GM12874 (cell line): ENCODE results near the gene PALLD.

Experiments used
- TF ChIP-seq, protein P1 (sequence below): IDR thresholded peaks from 2 replicates; pipeline ENCODE4 v1.5.1; 2011; ENCODE audit warnings: low read depth, mild to moderate bottlenecking, control low read depth, low read length, moderate library complexity; ENCODE audit not compliant: insufficient read depth

PALLD gene

DNA sequence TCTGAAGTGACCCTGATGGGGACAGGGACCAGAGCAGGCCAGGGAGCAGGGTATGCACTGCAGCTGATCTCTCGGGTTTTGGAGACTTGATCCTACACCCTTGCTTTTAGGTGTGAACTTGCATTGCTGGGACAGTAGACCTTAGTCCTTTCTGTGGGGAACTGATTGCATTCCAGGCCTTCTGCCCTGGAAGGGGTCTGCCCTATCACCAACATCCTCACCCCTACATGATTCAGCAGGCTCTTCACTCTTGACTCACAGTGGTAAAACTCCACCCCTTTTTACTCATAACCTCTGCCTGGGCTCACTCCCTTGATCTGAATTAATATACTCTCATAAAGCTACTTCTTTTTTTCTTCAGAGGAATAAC lies 10.0 kb upstream of the PALLD start:
- TF ChIP-seq, protein P1, sequence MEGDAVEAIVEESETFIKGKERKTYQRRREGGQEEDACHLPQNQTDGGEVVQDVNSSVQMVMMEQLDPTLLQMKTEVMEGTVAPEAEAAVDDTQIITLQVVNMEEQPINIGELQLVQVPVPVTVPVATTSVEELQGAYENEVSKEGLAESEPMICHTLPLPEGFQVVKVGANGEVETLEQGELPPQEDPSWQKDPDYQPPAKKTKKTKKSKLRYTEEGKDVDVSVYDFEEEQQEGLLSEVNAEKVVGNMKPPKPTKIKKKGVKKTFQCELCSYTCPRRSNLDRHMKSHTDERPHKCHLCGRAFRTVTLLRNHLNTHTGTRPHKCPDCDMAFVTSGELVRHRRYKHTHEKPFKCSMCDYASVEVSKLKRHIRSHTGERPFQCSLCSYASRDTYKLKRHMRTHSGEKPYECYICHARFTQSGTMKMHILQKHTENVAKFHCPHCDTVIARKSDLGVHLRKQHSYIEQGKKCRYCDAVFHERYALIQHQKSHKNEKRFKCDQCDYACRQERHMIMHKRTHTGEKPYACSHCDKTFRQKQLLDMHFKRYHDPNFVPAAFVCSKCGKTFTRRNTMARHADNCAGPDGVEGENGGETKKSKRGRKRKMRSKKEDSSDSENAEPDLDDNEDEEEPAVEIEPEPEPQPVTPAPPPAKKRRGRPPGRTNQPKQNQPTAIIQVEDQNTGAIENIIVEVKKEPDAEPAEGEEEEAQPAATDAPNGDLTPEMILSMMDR: no peak

DNA sequence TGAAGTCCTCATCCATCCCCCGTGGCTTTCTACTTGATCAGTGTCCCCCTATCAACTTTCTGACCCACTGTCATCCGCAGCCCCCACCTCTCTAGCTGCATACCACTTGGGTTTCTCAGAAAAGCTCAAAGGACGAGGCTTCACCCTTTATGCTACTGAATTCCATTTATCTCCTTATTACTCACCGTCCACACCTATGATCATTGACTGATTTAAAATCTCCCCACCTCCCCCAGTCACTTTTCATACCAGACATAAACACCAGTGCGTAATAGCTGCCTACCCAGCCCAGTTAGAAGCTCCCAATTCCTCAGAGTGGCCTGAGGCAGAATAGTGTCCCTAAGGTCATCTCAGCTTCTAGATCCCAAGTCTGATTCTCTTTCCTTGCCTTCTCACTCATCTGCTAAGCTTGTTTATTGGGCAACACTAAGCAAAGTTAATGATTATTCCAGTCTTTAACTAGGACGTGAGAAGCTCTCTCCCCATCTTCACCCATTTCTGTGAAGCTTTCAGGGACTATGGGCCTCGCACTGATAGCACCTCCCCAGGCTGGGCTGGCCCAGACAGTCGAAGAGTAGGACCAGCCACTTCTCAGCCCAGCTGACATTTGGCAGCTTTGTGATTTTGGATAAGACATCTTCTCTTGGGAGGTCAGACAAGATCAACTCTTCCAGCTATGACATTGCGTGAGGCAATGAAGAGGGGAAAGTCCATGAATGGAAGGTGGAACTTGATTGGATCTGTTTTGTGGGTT lies 9.4 kb upstream of the PALLD start:
- TF ChIP-seq, protein P1: no peak

DNA sequence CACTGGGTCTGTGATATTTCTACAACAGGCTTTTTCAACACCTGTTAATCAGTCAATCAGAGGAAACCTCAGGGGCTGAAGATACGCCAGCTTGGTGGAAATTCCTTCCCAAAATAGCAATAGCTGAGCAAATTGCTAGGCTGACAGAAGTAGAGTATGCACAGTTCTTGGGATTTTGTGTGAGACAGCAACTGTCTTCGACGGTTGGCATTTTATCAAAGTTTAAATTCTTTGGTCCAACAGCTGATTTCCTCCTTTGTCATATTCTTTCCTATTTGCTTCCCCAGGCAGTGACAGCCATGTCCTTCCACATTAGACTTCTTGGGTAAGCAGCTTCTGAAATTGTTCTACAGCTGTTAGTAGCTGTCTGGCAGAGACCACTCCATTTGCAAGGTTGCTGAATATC lies 8.0 kb upstream of the PALLD start:
- TF ChIP-seq, protein P1: no peak

DNA sequence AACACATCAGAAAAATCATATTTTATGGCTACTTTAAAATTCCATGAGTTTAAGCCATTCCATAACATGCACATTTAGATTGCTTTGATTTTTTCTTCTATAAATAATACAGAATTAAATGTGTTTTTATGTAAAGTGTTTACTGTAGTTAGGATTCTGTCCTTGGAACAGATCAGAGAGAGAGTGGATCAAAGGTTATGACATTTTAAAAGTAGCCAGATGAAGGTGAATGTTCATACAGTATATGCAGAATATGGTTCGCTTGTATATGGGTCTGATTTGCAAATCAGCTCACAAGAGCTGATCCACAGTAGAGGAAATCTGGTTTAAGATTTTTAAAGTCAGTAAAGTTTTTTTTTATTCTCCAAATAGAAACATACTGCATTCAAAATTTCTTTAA lies 7.2 kb upstream of the PALLD start:
- TF ChIP-seq, protein P1: no peak

DNA sequence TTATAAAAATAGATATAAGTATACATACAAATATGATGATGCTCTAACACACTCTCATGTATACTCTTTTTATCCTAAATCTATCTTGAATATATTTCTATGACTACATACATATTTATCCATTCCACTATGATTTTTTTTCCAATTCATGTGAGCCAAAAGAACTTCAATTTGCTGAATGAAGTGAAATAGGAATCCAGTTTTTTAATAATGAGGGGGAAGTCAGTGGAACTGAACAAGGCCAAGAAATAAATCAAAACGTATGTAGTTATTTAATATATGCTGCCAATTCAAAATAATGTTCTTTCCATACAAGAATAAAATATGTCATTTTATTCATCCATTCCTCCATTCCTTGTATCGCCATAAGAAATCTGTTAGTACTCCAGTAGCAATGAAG lies 6.1 kb upstream of the PALLD start:
- TF ChIP-seq, protein P1: no peak

DNA sequence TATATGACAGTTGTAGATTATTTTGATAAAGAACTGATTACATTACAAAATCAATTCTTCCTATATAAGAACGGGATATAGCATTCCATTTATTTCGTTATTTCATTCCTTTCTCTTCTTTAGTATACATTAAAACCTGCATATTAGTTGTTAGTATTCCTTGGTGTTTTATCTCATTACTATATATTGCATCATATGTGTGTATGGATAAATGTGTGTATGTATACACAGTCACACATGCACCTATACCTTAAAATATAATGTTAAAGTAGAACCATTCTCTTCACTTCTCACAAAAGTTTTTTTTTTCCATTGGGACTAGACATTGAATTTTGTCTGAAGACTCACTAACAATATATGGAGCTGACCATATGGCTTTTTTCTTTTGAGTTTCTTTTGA lies 5.3 kb upstream of the PALLD start:
- TF ChIP-seq, protein P1: no peak

DNA sequence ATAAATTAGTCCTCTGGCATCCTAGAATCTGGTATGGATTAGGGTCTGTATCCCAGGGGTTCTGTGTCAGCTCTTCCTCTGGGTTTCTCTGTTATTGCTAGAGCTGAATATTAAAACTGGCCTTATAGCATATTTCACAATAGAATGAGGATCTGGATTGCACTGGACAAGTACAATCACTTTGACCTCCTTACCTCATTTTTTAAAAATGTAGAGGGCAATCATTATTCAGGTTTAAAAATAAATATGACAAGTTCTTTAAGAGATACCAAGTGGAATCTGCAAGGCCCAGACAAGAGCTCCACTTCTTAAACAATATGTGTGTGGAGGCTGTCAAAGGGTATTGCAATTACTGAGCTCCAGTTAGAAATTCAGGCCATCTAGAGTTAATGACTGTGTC lies 1.4 kb downstream of the PALLD start:
- TF ChIP-seq, protein P1: no peak

DNA sequence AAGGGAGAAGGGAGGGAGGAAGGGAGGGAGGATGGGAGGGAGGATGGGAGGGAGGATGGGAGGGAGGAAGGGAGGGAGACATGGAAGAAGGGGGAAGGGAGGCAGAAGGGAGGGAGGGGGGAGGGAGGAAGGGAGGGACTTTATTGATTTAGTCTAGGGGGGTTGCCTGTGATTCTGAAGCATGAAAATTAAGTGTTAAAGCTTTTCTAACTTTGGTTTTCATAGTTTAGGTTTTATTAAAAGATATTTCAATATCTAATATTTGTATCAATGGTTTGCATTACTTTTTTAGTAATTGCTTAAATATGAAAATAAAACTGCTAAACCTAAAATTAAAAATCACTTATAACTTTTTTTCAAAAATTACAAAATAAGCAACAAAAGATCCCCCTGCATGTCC lies 2.4 kb downstream of the PALLD start:
- TF ChIP-seq, protein P1: no peak
